GM21619 (cell line): ENCODE measurements around the gene LDB3.
"Not testable (repeated sequence)": the region's sequence is repeated elsewhere in the genome, so short reads cannot be mapped to it uniquely, and the experiment has no call there.

Experiments used
- ATAC-seq: cut with Tn5 transposase; IDR thresholded peaks from one replicate; pipeline ENCODE4 v1.9.1; 2021; ENCODE audit not compliant: unreplicated experiment

LDB3 gene

GRCh38 chr10:86728056-86728455 lies 59.7 kb downstream of the LDB3 start:
- ATAC-seq, result no peak

- no peak for ATAC-seq
These were observed 61.4 kb downstream of the LDB3 start for GRCh38 chr10:86729677-86730076.

DNA sequence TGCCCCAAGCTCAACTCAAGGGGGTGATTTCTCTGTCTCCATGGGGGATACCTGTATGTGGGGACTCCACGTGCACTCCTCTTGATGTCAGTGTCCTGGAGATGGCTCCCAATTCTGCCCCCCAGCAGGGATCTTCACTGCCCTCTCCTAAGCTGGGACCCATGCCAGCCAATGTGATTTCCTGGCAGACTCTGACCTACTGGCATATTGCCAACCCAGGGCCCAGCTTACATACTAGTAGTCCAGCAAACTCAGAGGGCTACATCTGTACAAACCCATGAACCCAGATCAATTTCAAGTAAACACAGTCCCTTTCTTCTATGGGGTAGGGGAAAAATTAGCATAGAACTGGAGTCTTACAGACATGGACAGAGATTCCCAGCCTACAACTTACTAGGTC lies 61.9 kb downstream of the LDB3 start:
- ATAC-seq, result no peak

DNA sequence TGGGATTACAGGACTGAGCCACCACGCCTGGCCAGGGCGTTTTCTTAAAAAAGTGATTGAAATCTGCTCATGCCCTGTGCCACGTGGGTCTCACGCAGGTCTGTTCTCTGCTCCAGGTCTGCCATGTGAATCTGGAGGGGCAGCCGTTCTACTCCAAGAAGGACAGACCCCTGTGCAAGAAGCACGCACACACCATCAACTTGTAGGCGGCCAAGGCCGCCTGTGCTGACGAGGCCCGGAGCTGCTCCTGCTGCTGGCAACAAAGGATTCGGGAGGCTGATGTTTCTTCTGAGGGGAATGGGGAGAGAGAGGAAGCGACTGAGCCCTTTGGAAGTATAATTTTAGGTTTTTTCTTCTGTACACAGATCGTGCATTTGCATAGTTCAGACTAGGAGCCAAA lies 64.5 kb downstream of the LDB3 start:
- no peak for ATAC-seq

DNA sequence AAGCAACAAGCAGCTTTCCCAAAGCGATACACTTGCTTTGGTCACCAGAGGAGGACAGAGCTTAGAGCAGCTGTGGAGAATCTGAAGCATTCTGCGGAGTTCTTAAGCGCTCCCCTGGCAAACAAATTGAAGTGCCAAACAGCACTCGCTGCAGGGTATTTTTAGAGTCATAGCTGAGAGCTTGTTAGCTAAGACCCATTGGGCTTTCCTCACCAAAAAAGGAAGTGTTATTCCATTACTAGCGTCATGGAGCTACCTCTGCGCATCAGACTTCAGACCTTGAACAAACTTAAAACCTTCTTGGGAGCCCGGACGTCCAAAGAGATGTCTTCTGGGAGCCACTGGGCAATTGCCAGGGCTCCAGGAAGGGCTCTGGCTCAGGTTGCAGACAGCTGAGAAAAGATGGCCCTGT lies 65.0 kb downstream of the LDB3 start:
- no peak for ATAC-seq

DNA sequence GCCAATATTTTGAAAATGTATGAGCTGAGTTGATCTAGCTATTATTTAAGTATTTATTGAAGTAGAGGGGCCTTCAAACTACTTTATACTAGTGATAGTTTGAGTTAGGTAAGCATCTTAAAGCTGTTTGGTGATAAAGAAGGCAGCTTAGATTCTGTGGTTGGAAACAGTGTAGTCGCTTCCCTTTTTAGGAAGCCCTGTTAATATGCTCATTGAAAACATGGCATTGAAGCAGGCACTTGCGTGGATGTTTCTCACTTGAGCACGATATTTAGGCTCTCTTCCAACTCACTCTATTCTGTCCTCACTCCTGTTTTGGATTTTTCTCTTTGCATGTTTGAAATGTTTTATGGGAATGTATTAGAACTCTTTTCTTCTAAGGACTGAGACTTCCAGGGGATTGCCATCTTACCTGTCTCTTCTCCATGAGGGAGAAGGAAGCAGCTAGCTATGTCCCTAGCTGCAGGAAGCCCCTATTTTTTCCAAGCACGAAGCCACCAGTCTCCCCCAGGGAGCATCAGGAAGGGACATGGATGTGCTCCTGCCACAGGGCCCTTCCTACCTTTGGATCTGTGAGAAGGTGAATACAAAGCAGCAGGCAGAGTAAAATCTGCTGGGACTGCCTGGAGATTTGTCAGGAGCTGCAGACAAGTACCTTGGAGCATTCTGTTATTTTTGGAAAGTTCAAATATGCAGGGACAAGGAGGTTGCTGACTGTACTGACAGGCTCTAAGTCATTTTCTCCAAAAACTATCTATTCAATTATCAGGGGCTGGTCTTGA lies 66.1 kb downstream of the LDB3 start:
- ATAC-seq, result no peak

DNA sequence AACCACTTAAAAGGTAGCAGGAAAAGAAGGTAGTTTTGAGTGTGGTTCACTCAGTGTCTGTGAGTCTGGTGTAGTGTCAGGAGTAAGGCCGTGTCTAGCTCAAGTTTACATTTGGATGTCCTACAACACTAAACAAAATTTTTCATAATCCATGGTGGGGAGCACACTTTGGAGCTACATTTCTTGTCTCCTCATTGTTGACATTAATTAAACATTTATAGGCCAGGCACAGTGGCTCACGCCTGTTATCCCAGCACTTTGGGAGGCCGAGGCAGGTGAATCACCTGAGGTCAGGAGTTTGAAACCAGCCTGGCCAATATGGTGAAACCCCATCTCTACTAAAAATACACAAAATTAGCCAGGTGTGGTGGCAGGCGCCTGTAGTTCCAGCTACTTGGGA lies 67.0 kb downstream of the LDB3 start:
- not testable (repeated sequence) for ATAC-seq

DNA sequence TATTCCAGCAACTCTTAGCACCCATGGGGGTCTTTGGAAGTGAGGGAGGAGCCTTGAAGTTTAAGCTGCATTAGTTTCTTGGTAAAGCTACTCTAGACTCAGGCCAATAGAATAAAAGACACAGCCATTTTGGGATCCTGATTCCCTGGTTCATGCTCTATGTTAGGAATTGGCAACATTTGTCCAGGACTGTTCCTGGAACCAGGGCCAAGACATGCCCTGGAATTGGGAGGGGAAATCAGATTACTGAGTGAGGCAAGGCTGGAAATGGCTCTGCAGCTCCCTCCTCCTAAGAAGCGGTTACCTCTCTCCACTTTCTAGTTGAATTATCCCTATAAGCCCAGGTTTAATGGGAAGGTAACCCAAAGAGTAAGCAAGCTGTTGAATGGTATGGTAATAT lies 73.9 kb downstream of the LDB3 start:
- ATAC-seq, result no peak

- ATAC-seq, result no peak
These were observed 75.9 kb downstream of the LDB3 start for GRCh38 chr10:86744067-86744725.

DNA sequence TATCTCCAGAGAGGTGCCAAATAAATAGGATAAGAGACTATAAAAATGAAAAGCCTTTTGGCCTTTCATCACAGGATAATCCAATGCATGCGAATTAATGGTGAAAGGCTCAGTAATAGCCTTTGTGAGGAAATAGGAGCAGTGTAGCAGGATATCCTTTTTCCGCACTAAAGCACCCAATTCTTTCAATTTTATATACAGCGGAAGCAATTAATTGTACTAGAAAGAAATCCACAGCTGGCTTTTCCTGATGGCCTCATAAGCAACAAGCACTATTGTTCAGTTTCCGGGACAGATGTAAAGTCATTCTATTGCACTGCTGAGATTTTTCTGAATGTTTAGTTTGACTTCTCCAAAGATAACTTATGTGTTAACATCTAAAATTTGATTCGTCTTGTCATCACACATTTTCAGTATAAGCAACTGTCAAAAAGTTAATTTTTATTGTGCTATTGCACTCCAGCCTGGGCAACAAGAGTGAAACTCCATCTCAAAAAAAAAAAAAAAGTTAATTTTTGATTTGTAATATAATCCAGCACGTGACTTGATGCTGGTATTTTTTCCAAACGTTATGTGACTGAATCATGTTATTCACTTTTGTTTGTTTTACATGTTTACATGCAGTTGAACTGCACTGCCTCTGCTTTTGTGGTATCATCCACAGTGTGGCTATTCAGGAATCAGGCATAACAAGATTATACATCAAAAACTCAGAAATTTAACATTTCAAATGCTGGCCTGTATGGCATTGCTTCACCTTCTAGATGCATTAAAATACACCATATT lies 79.7 kb downstream of the LDB3 start:
- ATAC-seq, result no peak

- ATAC-seq, result no peak
These were observed 81.5 kb downstream of the LDB3 start for GRCh38 chr10:86749854-86750253.

DNA sequence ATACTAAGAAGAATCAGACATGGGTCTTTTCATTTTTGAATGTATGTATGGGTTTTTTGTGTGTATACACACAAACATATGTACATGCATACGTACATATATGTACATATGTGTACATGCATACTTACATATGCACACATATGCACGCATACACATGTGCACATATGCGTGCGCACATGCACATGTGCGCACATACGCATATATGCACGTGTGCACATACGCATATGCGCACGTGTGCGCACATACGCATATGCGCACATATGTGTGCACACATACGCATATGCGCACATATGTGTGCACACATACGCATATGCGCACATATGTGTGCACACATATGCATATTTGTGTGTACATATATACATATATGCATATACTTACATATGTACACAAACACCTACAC lies 83.2 kb downstream of the LDB3 start:
- no peak for ATAC-seq

DNA sequence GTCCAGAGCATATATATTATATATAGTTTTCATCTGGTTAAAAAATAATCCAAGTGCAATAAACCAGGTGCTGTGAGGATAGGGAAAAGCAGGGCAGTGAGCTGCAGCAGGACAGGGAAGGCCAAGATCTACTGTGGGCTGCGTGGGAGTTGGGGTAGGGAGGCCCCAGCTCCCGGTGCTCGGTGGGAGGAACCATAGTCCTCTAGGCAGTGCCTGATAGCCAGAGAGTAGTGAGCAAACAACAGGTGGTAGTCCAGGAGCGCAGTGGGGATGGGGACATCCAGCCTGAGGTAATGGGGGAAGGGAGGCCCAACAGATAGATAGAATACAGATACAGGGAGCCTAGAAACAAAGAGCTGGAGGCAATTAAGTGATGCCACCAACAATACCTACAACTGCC lies 84.0 kb downstream of the LDB3 start:
- ATAC-seq, result no peak

GRCh38 chr10:86753051-86753450 lies 84.7 kb downstream of the LDB3 start:
- no peak for ATAC-seq

- ATAC-seq, result no peak
These were observed 85.5 kb downstream of the LDB3 start for GRCh38 chr10:86753638-86754434.

DNA sequence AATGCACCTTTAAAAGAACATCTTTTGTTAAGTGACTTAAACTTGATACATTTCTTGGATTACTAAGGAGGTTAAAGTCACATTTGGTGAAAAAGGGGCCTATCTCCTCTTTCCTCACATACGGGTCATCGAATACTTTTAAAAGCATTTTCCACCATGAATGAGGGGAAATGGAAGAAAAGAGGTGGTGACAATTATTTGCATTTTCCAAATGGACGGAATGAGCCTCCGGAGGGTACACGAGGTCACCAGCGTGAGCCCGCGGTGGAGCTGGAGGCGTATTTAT lies 87.1 kb downstream of the LDB3 start:
- no peak for ATAC-seq

DNA sequence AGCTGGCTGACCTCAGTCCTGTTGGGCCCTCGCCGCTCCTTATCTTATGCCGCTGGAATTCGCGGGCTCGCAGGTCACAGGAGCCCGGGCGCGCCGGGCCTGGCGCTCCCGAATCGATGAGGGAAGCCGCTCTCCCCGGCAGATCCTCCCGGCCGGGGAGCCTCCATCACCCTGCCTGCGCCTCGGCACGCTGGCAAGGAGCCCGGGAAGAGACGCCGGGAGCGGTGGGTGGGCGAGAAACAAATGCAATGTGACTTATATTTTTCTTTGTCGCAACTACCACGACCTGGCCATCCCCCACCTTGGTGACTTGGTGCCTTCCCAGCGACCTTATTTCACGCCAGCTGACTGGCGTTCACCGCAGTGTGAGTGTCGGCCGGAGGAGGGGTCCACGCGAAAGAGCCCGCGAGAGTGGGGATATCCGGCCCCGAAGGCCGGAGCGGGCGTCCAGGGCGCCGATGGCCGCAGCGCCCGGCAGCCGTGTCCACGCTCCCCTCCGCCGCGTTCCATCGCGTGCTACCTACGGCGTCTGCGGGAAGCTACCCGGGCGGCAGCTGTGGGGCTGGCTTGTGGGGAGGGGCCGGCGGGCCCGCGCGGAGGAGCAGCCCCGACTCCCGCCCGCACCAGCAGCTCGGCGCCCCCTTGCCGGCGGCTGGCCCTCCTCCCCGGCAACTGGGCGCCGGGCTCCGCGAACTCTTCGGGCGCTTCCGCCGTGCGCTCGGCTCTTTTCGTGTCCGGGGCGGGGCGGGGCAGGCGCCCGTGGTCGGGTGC lies 87.6 kb downstream of the LDB3 start:
- peak; percentile 75 for ATAC-seq

DNA sequence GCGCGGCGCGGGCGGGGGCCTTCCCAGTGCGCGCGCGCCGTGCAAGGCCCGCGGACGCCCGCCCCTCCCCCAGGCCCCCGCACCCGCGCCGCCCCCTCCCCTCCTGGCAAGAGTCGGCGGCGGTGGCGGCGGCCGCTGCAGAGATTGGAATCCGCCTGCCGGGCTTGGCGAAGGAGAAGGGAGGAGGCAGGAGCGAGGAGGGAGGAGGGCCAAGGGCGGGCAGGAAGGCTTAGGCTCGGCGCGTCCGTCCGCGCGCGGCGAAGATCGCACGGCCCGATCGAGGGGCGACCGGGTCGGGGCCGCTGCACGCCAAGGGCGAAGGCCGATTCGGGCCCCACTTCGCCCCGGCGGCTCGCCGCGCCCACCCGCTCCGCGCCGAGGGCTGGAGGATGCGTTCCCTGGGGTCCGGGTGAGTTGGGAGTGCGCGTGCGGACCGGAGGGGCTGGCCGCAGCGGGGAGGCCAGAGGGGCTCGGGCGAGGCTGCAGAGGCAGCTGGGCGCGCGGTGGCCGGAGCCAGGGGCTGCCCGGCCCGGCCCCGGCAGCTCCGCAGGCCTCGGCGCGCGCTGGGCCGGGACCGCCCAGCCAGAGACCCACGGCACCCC lies 88.3 kb downstream of the LDB3 start, which contains the start of gene BMPR1A:
Gene BMPR1A, plus strand, starts transcription at position 109 of the 602 bp plus-strand sequence. CDS start 119,400 bp downstream, outside the sequence.
- peak; percentile 30 for ATAC-seq

GRCh38 chr10:86757113-86757972 lies 89.0 kb downstream of the LDB3 start:
- peak; percentile 7 for ATAC-seq
